Gastroesophageal sphincter (tissue), 4 donors: Measurements from ENCODE around the gene PRUNE2. TPM values are rescaled to one million over a fixed set of nuclear protein-coding genes. Genes with fewer than 3 reads are reported as not detected.

Source experiments
- ATAC-seq: fragments of 150-250 bp; one replicate; pipeline ENCODE4 v1.9.1; 2016; ENCODE audit warnings: mild to moderate bottlenecking, moderate library complexity
- H3K27ac ChIP-seq, 4 donors: fragments of 200-600 bp; sonication (generic) in 3 of 4; 1 replicate in 3 of 4; 2 replicates in 1 of 4; pipeline ENCODE4 v1.5.1; 2016 to 2019
- H3K27me3 ChIP-seq: fragments of 200-600 bp; sonication (generic); one replicate; pipeline ENCODE4 v1.5.1; 2019
- H3K36me3 ChIP-seq, 2 donors: fragments of 200-600 bp; sonication (generic); one replicate each; pipeline ENCODE4 v1.5.1; 2019; ENCODE audit warnings: control low read depth in 1 of 2
- H3K4me1 ChIP-seq, 3 donors: fragments of 200-600 bp; sonication (generic); 1 replicate in 2 of 3; 2 replicates in 1 of 3; pipeline ENCODE4 v1.5.1; 2016 to 2019; ENCODE audit warnings: control low read depth in 2 of 3
- H3K4me3 ChIP-seq, 2 donors: fragments of 200-600 bp; sonication (generic); one replicate each; pipeline ENCODE4 v1.5.1; 2019; ENCODE audit warnings: mild to moderate bottlenecking in 1 of 2, moderate library complexity in 1 of 2
- H3K9me3 ChIP-seq, 3 donors: fragments of 200-600 bp; sonication (generic); one replicate each; pipeline ENCODE4 v1.5.1; 2017 to 2019; ENCODE audit warnings: control low read depth in 2 of 3
- EP300 ChIP-seq: sonication (generic); formaldehyde crosslinking; IDR thresholded peaks from one replicate; pipeline ENCODE4 v1.6.1; 2017; ENCODE audit warnings: antibody characterized with exemption, mild to moderate bottlenecking
- POLR2A ChIP-seq, 2 donors: fragments of 450-650 bp; IDR thresholded peaks; one replicate each; pipeline ENCODE4 v1.6.1; 2017; ENCODE audit warnings: antibody characterized with exemption in 2 of 2, mild to moderate bottlenecking in 2 of 2, moderate library complexity in 1 of 2
- POLR2AphosphoS5 ChIP-seq: sonication (generic); formaldehyde crosslinking; IDR thresholded peaks from one replicate; pipeline ENCODE4 v1.6.1; 2017; ENCODE audit warnings: antibody characterized with exemption
- WGBS, 2 donors: methylation state at CpG; one replicate each; pipeline ENCODE4 v1.1.5; 2018; ENCODE audit warnings: low coverage in 1 of 2; 5-methylcytosine and 5-hydroxymethylcytosine counted together
- total RNA-seq, 4 donors: library from RNA; depleted of rRNA; stranded (reverse); fragments of >200 nt; gene quantifications; one replicate each; pipeline ENCODE4 v1.1.0, GENCODE V29; 2016
- TF ChIP-seq, protein P1 (sequence below), 4 experiments: fragments of 200-600 bp in 2 of 4; fragments of 450-650 bp in 2 of 4; sonication (generic) in 1 of 4; IDR thresholded peaks; one replicate each; pipeline ENCODE4 v1.5.1; 2017 to 2019; ENCODE audit warnings: antibody characterized with exemption in 4 of 4, mild to moderate bottlenecking in 2 of 4, moderate library complexity in 2 of 4

The PRUNE2 gene
- total RNA-seq, 4 donors from 2014 or later = 561 to 930 (median 763) TPM

- Histone ChIP-seq H3K27me3 (no peaks in the 10 kb centered on the region), H3K4me1 (no peaks in the 10 kb centered on the region), H3K9me3 (no peaks in the 10 kb centered on the region), H3K4me3 (no peak overlapping the region), H3K27ac (no peak overlapping the region), H3K36me3 (no peaks in the 10 kb centered on the region)
- 77 to 100% methylated on average over 1 to 5 of the region's 5 CpGs for WGBS, 2 donors
- ATAC-seq = no peak
- TF ChIP-seq POLR2A (IDR thresholded peaks at IDR 0.05) = no peak
- no peak for TF ChIP-seq EP300
- TF ChIP-seq, protein P1, sequence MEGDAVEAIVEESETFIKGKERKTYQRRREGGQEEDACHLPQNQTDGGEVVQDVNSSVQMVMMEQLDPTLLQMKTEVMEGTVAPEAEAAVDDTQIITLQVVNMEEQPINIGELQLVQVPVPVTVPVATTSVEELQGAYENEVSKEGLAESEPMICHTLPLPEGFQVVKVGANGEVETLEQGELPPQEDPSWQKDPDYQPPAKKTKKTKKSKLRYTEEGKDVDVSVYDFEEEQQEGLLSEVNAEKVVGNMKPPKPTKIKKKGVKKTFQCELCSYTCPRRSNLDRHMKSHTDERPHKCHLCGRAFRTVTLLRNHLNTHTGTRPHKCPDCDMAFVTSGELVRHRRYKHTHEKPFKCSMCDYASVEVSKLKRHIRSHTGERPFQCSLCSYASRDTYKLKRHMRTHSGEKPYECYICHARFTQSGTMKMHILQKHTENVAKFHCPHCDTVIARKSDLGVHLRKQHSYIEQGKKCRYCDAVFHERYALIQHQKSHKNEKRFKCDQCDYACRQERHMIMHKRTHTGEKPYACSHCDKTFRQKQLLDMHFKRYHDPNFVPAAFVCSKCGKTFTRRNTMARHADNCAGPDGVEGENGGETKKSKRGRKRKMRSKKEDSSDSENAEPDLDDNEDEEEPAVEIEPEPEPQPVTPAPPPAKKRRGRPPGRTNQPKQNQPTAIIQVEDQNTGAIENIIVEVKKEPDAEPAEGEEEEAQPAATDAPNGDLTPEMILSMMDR (IDR thresholded peaks at IDR 0.05) = no peak
- no peak for TF ChIP-seq POLR2AphosphoS5
These were observed 37.1 kb upstream of the PRUNE2 start for GRCh38 chr9:76943054-76943453.

DNA sequence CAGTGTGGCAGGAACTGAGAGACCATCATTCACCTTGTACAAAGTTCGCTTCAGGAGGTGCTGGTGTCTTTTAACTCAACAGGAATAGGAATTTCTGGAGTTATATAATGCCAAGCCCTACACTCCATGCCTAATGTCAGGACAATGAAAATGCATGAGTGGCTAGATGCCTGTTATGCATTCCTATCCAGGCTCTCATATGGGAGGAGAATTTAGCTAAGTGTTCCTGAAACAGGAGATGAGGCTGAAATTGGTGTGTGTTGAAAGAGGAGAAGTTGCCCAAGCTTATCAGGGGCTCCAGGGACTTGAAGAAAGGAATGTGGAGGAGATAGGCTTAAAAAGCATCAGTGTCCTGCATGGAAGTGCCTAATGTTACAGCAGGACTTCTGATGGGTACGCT, 26.8 kb upstream of the PRUNE2 start:
- WGBS, 2 donors = 71 to 100% methylated on average over 1 to 2 of the region's 2 CpGs
- ATAC-seq = no peak
- no peaks in the 10 kb centered on the region for H3K4me1 ChIP-seq
- H3K27ac ChIP-seq = no peak overlapping the region
- H3K4me3 ChIP-seq = no peak overlapping the region
- TF ChIP-seq POLR2AphosphoS5 (no peak), EP300 (no peak), POLR2A (IDR thresholded peaks at IDR 0.05) (no peak)
- TF ChIP-seq, protein P1 (IDR thresholded peaks at IDR 0.05) = no peak
- no peaks in the 10 kb centered on the region for H3K36me3 ChIP-seq
- H3K27me3 ChIP-seq = no peaks in the 10 kb centered on the region
- H3K9me3 ChIP-seq = no peaks in the 10 kb centered on the region

GRCh38 chr9:76932265-76932664, 26.4 kb upstream of the PRUNE2 start:
- TF ChIP-seq POLR2A (IDR thresholded peaks at IDR 0.05) = no peak
- TF ChIP-seq EP300 = no peak
- TF ChIP-seq, protein P1 (IDR thresholded peaks at IDR 0.05) = no peak
- TF ChIP-seq POLR2AphosphoS5 = no peak
- no peak overlapping the region for H3K27ac ChIP-seq
- H3K36me3 ChIP-seq = no peaks in the 10 kb centered on the region
- no peaks in the 10 kb centered on the region for H3K9me3 ChIP-seq
- H3K4me1 ChIP-seq = no peaks in the 10 kb centered on the region
- H3K4me3 ChIP-seq = no peak overlapping the region
- no peak for ATAC-seq
- 73 to 83% methylated on average over 1 of the region's 1 CpG for WGBS, 2 donors
- no peaks in the 10 kb centered on the region for H3K27me3 ChIP-seq

- H3K4me1 ChIP-seq = no peaks in the 10 kb centered on the region
These were observed 21.8 kb upstream of the PRUNE2 start for GRCh38 chr9:76927540-76928240.

More at GRCh38 chr9:76927540-76928240, 21.8 kb upstream of the PRUNE2 start:
- no peak overlapping the region for H3K4me3 ChIP-seq
- no peaks in the 10 kb centered on the region for H3K27me3 ChIP-seq
- peaks cover 0 to 6% (median 0%) of the 10 kb centered on the region in 3 donors for H3K9me3 ChIP-seq
- ATAC-seq = no peak
- no peak for TF ChIP-seq POLR2AphosphoS5
- TF ChIP-seq, protein P1 (IDR thresholded peaks at IDR 0.05) = no peak
- TF ChIP-seq POLR2A (IDR thresholded peaks at IDR 0.05) = no peak
- TF ChIP-seq EP300 = no peak
- no peak overlapping the region for H3K27ac ChIP-seq
- 78 to 96% methylated on average over 5 of the region's 5 CpGs for WGBS, 2 donors
- H3K36me3 ChIP-seq = no peaks in the 10 kb centered on the region
